A172 (cell line): ENCODE results near the gene KCNJ2. TPM values are rescaled to one million over a fixed set of nuclear protein-coding genes. Genes with fewer than 3 reads are reported as not detected.

Experiments
- DNase-seq: peaks from one replicate; pipeline ENCODE4 v3.0.0-alpha.2; 2015; ENCODE audit warnings: low spot score
- total RNA-seq: library from RNA; depleted of rRNA; stranded (reverse); fragments of >200 nt; shearing (Covaris generic); gene quantifications from 2 replicates; pipeline ENCODE4 v1.2.3, GENCODE V29; 2014; rRNA removed

Gene KCNJ2
- not detected in 2 replicates for total RNA-seq

- no peak for DNase-seq
Measured at GRCh38 chr17:70168977-70169708, at the start of gene KCNJ2. Gene KCNJ2 (plus strand): TSS chr17:70169532. CDS start chr17:70175040, 5,508 bp downstream.

GRCh38 chr17:70119545-70119944 is 49.8 kb upstream of the KCNJ2 start:
- no peak for DNase-seq

GRCh38 chr17:70119983-70120382 is 49.3 kb upstream of the KCNJ2 start:
- DNase-seq: no peak

- DNase-seq: no peak
Measured at GRCh38 chr17:70120425-70120824, 48.9 kb upstream of the KCNJ2 start.

- no peak for DNase-seq
Measured at GRCh38 chr17:70121126-70121525, 48.2 kb upstream of the KCNJ2 start.

GRCh38 chr17:70123193-70123592 is 46.1 kb upstream of the KCNJ2 start:
- no peak for DNase-seq

- no peak for DNase-seq
Measured at GRCh38 chr17:70124723-70125122, 44.6 kb upstream of the KCNJ2 start.

- DNase-seq: no peak
Measured at GRCh38 chr17:70127221-70127873, 42.0 kb upstream of the KCNJ2 start.

GRCh38 chr17:70128727-70129238 is 40.5 kb upstream of the KCNJ2 start:
- DNase-seq: peak; percentile 87

GRCh38 chr17:70130289-70130688 is 39.0 kb upstream of the KCNJ2 start:
- no peak for DNase-seq

- no peak for DNase-seq
Measured at GRCh38 chr17:70132505-70132904, 36.8 kb upstream of the KCNJ2 start.

- no peak for DNase-seq
Measured at GRCh38 chr17:70134042-70134441, 35.3 kb upstream of the KCNJ2 start.

- no peak for DNase-seq
Measured at GRCh38 chr17:70134777-70135176, 34.6 kb upstream of the KCNJ2 start.

GRCh38 chr17:70136131-70136530 is 33.2 kb upstream of the KCNJ2 start:
- no peak for DNase-seq

GRCh38 chr17:70137451-70138230 is 31.7 kb upstream of the KCNJ2 start:
- peak; percentile 60 for DNase-seq

GRCh38 chr17:70138291-70138865 is 31.0 kb upstream of the KCNJ2 start:
- DNase-seq: no peak

- DNase-seq: no peak
Measured at GRCh38 chr17:70139449-70139993, 29.8 kb upstream of the KCNJ2 start.

GRCh38 chr17:70144260-70144846 is 25.0 kb upstream of the KCNJ2 start:
- no peak for DNase-seq

- no peak for DNase-seq
Measured at GRCh38 chr17:70153210-70153609, 16.1 kb upstream of the KCNJ2 start.

- no peak for DNase-seq
Measured at GRCh38 chr17:70157151-70157550, 12.2 kb upstream of the KCNJ2 start.

- DNase-seq: no peak
Measured at GRCh38 chr17:70158180-70158579, 11.2 kb upstream of the KCNJ2 start.
